Central memory CD8-positive, alpha-beta T cell (primary cell): Measurements from ENCODE around the gene HIPK2.

Experiments
- ATAC-seq: fragments of 150-1000 bp; cut with Tn5 transposase; replicated peaks from 2 replicates; pipeline ENCODE4 v1.10.0; 2022; ENCODE audit warnings: mild to moderate bottlenecking, moderate FRiP score, moderate number of reproducible peaks; ENCODE audit not compliant: poor library complexity, severe bottlenecking; ENCODE audit errors: extremely low read depth
- DNase-seq, 2 donors: peaks; one replicate each; pipeline ENCODE4 v3.0.0; 2021; ENCODE audit warnings: low spot score in 2 of 2
- H3K27ac Mint-ChIP-seq: one replicate; pipeline ENCODE4 v1.8.0; 2022; ENCODE audit warnings: low read depth, mild to moderate bottlenecking, moderate library complexity, mixed read lengths
- H3K27me3 Mint-ChIP-seq: one replicate; pipeline ENCODE4 v1.8.0; 2022; ENCODE audit warnings: mixed read lengths
- H3K36me3 Mint-ChIP-seq: one replicate; pipeline ENCODE4 v1.8.0; 2022; ENCODE audit warnings: mild to moderate bottlenecking, moderate library complexity, mixed read lengths; ENCODE audit not compliant: insufficient read depth
- H3K4me1 Mint-ChIP-seq: one replicate; pipeline ENCODE4 v1.8.0; 2022; ENCODE audit warnings: mixed read lengths
- H3K4me3 Mint-ChIP-seq: one replicate; pipeline ENCODE4 v1.8.0; 2022; ENCODE audit warnings: mild to moderate bottlenecking, moderate library complexity, mixed read lengths
- H3K9me3 Mint-ChIP-seq: one replicate; pipeline ENCODE4 v1.8.0; 2022; ENCODE audit warnings: mixed read lengths

Gene HIPK2

GRCh38 chr7:139657725-139658124 lies 120.1 kb downstream of the HIPK2 start:
- Mint-ChIP-seq H3K4me1 (peaks cover 12% of the 10 kb centered on the region), H3K4me3 (no peak overlapping the region)
- no peak for ATAC-seq

GRCh38 chr7:139656387-139656786 lies 121.4 kb downstream of the HIPK2 start:
- ATAC-seq (no peak), DNase-seq (no peak)
- H3K27me3 Mint-ChIP-seq, result no peaks in the 10 kb centered on the region
- no peaks in the 10 kb centered on the region for H3K9me3 Mint-ChIP-seq
- no peak overlapping the region for H3K27ac Mint-ChIP-seq
- no peaks in the 10 kb centered on the region for H3K36me3 Mint-ChIP-seq
- H3K4me3 Mint-ChIP-seq, result no peak overlapping the region
- peaks cover 6% of the 10 kb centered on the region for H3K4me1 Mint-ChIP-seq

More at GRCh38 chr7:139657725-139658124, 120.1 kb downstream of the HIPK2 start:
- H3K27ac Mint-ChIP-seq, result peak overlapping the region; percentile 33
- DNase-seq, result no peak
- no peaks in the 10 kb centered on the region for H3K27me3 Mint-ChIP-seq
- no peaks in the 10 kb centered on the region for H3K9me3 Mint-ChIP-seq
- no peaks in the 10 kb centered on the region for H3K36me3 Mint-ChIP-seq

GRCh38 chr7:139655305-139655704 lies 122.5 kb downstream of the HIPK2 start:
- no peak for DNase-seq
- H3K36me3 Mint-ChIP-seq, result no peaks in the 10 kb centered on the region
- no peak overlapping the region for H3K4me3 Mint-ChIP-seq
- no peaks in the 10 kb centered on the region for H3K9me3 Mint-ChIP-seq
- no peak overlapping the region for H3K27ac Mint-ChIP-seq
- no peak for ATAC-seq
- peaks cover 4% of the 10 kb centered on the region for H3K4me1 Mint-ChIP-seq
- H3K27me3 Mint-ChIP-seq, result no peaks in the 10 kb centered on the region

- Mint-ChIP-seq H3K4me1 (peaks cover 4% of the 10 kb centered on the region), H3K27ac (no peak overlapping the region)
These were observed 123.3 kb downstream of the HIPK2 start for GRCh38 chr7:139654276-139655181.

GRCh38 chr7:139651914-139652313 lies 125.9 kb downstream of the HIPK2 start:
- ATAC-seq, result no peak
- no peaks in the 10 kb centered on the region for H3K27me3 Mint-ChIP-seq
- H3K4me1 Mint-ChIP-seq, result peaks cover 17% of the 10 kb centered on the region
- no peaks in the 10 kb centered on the region for H3K36me3 Mint-ChIP-seq
- no peaks in the 10 kb centered on the region for H3K9me3 Mint-ChIP-seq
- no peak for DNase-seq
- H3K4me3 Mint-ChIP-seq, result no peak overlapping the region
- H3K27ac Mint-ChIP-seq, result no peak overlapping the region

More at GRCh38 chr7:139654276-139655181, 123.3 kb downstream of the HIPK2 start:
- no peak for ATAC-seq
- Mint-ChIP-seq H3K9me3 (no peaks in the 10 kb centered on the region), H3K27me3 (no peaks in the 10 kb centered on the region), H3K36me3 (no peaks in the 10 kb centered on the region), H3K4me3 (no peak overlapping the region)
- no peak for DNase-seq

GRCh38 chr7:139651308-139651707 lies 126.5 kb downstream of the HIPK2 start:
- H3K4me3 Mint-ChIP-seq, result no peak overlapping the region
- H3K36me3 Mint-ChIP-seq, result no peaks in the 10 kb centered on the region
- DNase-seq, result no peak
- no peak for ATAC-seq
- H3K9me3 Mint-ChIP-seq, result no peaks in the 10 kb centered on the region
- no peaks in the 10 kb centered on the region for H3K27me3 Mint-ChIP-seq
- H3K4me1 Mint-ChIP-seq, result peaks cover 21% of the 10 kb centered on the region
- no peak overlapping the region for H3K27ac Mint-ChIP-seq

- no peak for ATAC-seq
- Mint-ChIP-seq H3K4me1 (peaks cover 26% of the 10 kb centered on the region), H3K9me3 (no peaks in the 10 kb centered on the region), H3K27ac (no peak overlapping the region), H3K27me3 (no peaks in the 10 kb centered on the region), H3K4me3 (no peak overlapping the region), H3K36me3 (no peaks in the 10 kb centered on the region)
- DNase-seq, result no peak
These were observed 127.2 kb downstream of the HIPK2 start for GRCh38 chr7:139650429-139651100.

GRCh38 chr7:139648941-139649425 lies 128.8 kb downstream of the HIPK2 start:
- no peaks in the 10 kb centered on the region for H3K9me3 Mint-ChIP-seq
- no peak for DNase-seq

GRCh38 chr7:139648391-139648861 lies 129.4 kb downstream of the HIPK2 start:
- no peaks in the 10 kb centered on the region for H3K36me3 Mint-ChIP-seq
- no peak for DNase-seq

More at GRCh38 chr7:139648941-139649425, 128.8 kb downstream of the HIPK2 start:
- no peaks in the 10 kb centered on the region for H3K27me3 Mint-ChIP-seq
- no peaks in the 10 kb centered on the region for H3K36me3 Mint-ChIP-seq
- peaks cover 30% of the 10 kb centered on the region for H3K4me1 Mint-ChIP-seq
- H3K4me3 Mint-ChIP-seq, result no peak overlapping the region
- ATAC-seq, result peak; percentile 38
- H3K27ac Mint-ChIP-seq, result peak overlapping the region; percentile 42

GRCh38 chr7:139647814-139648390 lies 129.9 kb downstream of the HIPK2 start:
- H3K27me3 Mint-ChIP-seq, result no peaks in the 10 kb centered on the region
- peaks cover 30% of the 10 kb centered on the region for H3K4me1 Mint-ChIP-seq
- DNase-seq (no peak), ATAC-seq (no peak)
- no peaks in the 10 kb centered on the region for H3K9me3 Mint-ChIP-seq
- no peaks in the 10 kb centered on the region for H3K36me3 Mint-ChIP-seq
- H3K4me3 Mint-ChIP-seq, result no peak overlapping the region
- H3K27ac Mint-ChIP-seq, result peak overlapping the region; percentile 83

More at GRCh38 chr7:139648391-139648861, 129.4 kb downstream of the HIPK2 start:
- Mint-ChIP-seq H3K4me3 (no peak overlapping the region), H3K27me3 (no peaks in the 10 kb centered on the region), H3K27ac (peak overlapping the region; percentile 2), H3K9me3 (no peaks in the 10 kb centered on the region), H3K4me1 (peaks cover 30% of the 10 kb centered on the region)
- no peak for ATAC-seq

- ATAC-seq, result no peak
- Mint-ChIP-seq H3K9me3 (no peaks in the 10 kb centered on the region), H3K27me3 (no peaks in the 10 kb centered on the region), H3K4me1 (peaks cover 27% of the 10 kb centered on the region), H3K36me3 (no peaks in the 10 kb centered on the region), H3K27ac (peak overlapping the region; percentile 83), H3K4me3 (no peak overlapping the region)
- DNase-seq, result no peak
These were observed 130.7 kb downstream of the HIPK2 start for GRCh38 chr7:139647085-139647484.

GRCh38 chr7:139646566-139646965 lies 131.2 kb downstream of the HIPK2 start:
- Mint-ChIP-seq H3K4me3 (no peak overlapping the region), H3K4me1 (peaks cover 27% of the 10 kb centered on the region), H3K27ac (peak overlapping the region; percentile 83), H3K36me3 (no peaks in the 10 kb centered on the region), H3K27me3 (no peaks in the 10 kb centered on the region), H3K9me3 (no peaks in the 10 kb centered on the region)
- ATAC-seq (no peak), DNase-seq (no peak)
